A549 (cell line): Measurements from ENCODE around the gene L3MBTL4.

ENCODE experiments used
- CTCF ChIP-seq: fragments of >200 bp; sonication (Bioruptor Twin); formaldehyde crosslinking; IDR thresholded peaks from 3 replicates; pipeline ENCODE4 v1.5.1; 2016
- EP300 ChIP-seq, 2 experiments: fragments of >200 bp; sonication (Bioruptor Twin); formaldehyde crosslinking; IDR thresholded peaks; 2 replicates in 1 of 2; 3 replicates in 1 of 2; pipeline ENCODE4 v1.6.1; 2016 to 2017
- ESRRA ChIP-seq: fragments of 150-350 bp; IDR thresholded peaks from 2 replicates; pipeline ENCODE4 v1.6.1; 2014; ENCODE audit warnings: mild to moderate bottlenecking, low read length, borderline replicate concordance
- MAX ChIP-seq: IDR thresholded peaks from 2 replicates; pipeline ENCODE4 v1.6.1; 2012
- POLR2A ChIP-seq: IDR thresholded peaks from 2 replicates; pipeline ENCODE4 v1.6.1; 2012; ENCODE audit warnings: mild to moderate bottlenecking, low read length
- RAD21 ChIP-seq, 2 experiments: fragments of >200 bp in 1 of 2; sonication (Bioruptor Twin) in 1 of 2; formaldehyde crosslinking in 1 of 2; IDR thresholded peaks in 1 of 2; conservative IDR thresholded peaks in 1 of 2; 2 replicates in 1 of 2; 3 replicates in 1 of 2; pipeline ENCODE4 v1.6.1; 2012 to 2018; ENCODE audit warnings: inconsistent platforms in 1 of 2
- USF2 ChIP-seq: fragments of 450-650 bp; IDR thresholded peaks from 2 replicates; pipeline ENCODE4 v1.6.1; 2014; ENCODE audit warnings: antibody characterized with exemption

DNA sequence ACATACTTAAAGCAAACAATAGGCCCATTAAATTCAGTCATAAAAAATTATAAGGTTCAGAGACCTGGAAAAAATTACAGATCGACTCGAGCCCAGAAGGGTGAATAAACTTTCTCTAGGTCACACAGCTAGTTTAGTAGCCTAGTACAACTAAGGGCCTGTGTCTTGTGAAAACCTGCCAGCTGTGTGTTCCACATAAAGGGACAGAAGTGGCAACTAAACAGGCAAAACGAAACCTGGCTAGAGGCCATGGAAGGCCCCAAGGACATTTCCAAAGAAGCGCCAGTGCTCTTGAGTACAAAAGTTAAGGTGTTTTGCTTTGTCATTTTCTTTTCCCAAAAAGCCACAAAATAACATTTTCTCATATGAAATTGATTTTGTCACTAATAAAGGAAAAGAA is 164.9 kb downstream of the L3MBTL4 start:
- no peak for TF ChIP-seq EP300 (IDR thresholded peaks at IDR 0.05)
- no peak for TF ChIP-seq CTCF
- no peak for TF ChIP-seq POLR2A
- TF ChIP-seq RAD21 (conservative IDR thresholded peaks at IDR 0.05 in 1 of 2, IDR thresholded peaks at IDR 0.05 in 1 of 2): no peak
- no peak for TF ChIP-seq ESRRA
- no peak for TF ChIP-seq USF2
- TF ChIP-seq MAX: no peak
